GM19324 (cell line): ENCODE measurements around the gene ZNF334.

Experiments used
- ATAC-seq: cut with Tn5 transposase; IDR thresholded peaks from one replicate; pipeline ENCODE4 v1.9.1; 2021; ENCODE audit warnings: mild to moderate bottlenecking, moderate library complexity; ENCODE audit not compliant: unreplicated experiment, low FRiP score

The ZNF334 gene

DNA sequence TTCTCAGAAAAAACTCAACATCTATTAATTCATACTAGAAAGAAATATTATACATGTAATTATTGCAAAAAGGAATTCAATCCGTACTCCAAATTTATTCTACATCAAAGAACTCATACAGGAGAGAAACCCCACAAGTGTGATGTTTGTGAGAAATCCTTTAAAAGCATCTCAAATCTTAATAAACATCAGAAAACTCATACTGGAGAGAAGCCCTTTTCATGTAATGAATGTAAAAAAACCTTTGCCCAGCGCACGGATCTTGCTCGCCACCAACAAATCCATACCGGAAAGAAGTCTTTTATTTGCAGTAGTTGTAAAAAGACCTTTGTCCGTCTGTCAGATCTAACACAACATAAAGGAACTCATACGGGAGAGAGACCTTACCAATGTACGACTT lies 22.0 kb downstream of the ZNF334 start:
- ATAC-seq = no peak

DNA sequence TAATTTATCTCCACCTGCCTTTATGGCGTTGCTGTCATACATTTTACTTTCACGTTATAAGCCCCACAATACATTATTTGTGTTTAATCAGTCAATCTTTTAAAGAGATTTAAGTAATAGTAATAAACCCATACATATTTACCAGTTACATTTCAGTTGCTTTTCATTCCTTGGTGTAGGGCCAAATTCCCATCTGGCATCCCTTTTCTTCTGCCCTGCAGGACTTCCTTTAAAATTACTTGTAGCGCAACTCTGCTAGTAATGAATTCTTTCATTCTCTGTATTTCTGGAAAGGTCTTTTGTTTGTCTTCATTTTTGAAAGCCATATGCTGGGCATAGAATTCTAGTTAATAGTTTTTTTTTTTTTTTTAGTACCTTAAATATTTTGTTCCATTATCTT lies 24.9 kb downstream of the ZNF334 start:
- ATAC-seq = no peak

DNA sequence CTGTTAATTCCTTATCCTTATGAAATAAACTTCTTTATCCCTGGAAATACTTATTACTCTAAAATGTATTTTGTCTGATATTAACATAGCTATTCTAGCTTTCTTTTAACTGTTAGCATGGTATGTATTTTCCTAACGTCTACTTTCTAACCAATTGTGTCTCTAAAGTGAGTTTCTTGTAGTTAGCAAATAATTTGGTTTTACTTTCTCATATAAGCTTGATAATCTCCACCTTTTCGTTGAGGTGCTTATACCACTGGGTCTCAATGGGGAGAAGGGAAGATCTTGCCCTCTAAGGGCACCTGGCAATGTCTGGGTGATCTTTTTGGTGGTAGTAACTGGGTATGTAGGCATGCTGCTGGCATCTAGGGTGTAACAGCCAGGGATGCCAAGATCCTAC lies 25.7 kb downstream of the ZNF334 start:
- no peak for ATAC-seq

DNA sequence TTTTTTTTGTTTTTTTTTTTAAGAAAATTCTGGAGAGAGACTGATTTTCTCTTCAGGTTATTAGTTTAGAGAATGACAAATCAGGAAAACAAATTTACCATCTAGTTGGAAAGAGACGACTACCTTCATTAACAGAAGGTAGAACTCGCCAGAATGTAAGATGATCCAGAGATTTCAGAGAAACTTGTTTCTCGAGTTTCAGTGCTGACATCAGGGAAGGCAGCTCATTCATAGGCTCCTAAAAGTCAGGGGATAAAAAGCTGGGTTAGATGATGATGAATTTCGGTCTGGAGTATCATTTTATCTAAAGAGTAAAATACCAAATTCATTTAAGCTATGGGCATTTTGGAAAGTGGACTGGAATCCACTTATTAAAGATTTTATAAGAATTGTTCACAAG lies 27.9 kb downstream of the ZNF334 start:
- no peak for ATAC-seq

DNA sequence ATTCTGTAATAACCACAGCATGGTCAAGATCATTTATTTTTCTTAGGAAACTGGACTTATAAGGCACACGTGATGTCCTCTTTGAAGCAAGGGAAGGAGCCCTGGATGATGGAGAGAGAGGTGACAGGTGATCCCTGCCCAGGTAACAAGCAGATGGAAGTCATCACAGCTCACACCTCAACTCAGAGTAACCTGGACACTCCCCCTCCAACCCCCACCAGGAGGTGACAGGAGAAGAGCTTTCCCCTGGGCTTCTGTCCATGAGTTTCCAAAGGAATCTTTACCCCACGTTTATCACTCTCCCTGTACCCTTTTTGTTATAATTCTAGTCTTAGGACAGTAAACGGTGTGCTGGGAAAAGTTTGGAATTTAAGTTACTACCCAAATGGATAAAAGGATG lies 28.4 kb downstream of the ZNF334 start:
- no peak for ATAC-seq

DNA sequence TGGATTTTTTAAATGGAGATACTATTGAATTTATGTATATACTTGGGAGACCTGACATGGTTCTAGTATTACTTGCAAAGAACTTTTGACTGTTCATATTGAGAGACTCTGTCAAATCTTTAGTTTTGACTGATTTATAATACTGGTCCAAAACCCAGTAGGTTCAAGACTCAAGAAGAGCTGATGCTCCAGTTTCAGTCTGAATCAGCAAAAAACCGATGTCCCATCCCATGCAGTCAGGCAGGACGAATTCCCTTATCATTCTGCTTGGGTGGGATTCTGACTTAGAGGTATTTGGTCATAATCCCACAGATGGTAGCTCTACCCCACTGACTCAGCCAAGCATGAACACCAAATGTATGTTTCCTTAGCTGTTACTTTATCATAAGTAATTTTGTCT lies 29.5 kb downstream of the ZNF334 start:
- ATAC-seq = no peak

DNA sequence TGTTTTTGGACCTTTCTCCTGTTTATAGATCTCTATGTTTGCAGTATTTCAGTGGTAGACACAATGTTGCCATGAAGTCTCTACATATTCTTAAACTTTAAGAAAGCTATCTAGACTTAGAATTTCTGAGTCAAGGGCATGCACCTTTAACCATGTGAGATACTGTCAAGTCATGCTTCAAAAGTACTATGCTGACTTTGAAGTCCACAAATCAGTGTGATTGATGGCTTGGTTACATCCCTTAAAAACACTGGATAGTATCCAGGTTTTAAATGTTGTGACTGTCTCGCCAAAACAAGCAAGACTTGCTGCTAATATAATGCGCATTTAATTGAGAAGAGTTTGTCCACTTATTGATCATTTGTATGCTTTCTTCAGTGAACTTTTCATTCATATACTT lies 30.5 kb downstream of the ZNF334 start:
- ATAC-seq = no peak

DNA sequence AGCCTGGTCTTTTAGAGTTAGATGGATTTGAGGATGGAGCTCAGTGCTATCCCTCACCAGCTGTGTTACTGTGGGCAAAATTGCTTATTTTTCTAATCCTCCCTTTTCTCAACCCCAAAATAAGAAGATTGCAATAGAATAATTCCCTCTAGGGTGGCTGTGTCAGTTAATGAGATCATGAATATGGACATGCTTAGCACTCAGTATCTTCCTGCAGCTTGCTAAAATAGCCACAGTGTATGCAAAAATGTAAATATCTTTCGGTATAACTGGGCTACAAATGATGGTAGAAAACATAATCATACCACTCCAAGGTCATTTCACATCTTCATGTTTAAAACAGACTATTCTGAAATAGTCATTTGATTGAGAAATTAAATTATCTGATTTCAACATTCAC lies 35.7 kb downstream of the ZNF334 start:
- no peak for ATAC-seq

DNA sequence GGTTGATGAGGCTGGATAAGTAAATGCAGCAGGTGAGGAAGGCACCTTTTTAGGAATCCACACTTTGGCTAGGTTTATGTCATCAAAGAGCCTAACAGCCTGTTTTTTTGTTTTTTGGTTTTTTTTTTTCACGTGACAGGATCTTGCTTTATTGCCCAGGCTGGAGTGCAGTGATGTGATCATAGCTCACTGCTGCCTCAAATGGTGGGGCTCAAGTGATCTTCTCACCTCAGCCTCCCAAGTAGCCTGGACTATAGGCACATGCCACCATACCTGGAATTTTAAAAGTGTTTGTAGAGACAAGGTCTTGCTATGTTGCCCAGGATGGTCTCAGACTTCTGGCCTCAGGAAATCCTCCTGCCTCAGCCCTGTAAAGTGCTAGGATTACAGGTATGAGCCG lies 36.1 kb downstream of the ZNF334 start:
- ATAC-seq = no peak

DNA sequence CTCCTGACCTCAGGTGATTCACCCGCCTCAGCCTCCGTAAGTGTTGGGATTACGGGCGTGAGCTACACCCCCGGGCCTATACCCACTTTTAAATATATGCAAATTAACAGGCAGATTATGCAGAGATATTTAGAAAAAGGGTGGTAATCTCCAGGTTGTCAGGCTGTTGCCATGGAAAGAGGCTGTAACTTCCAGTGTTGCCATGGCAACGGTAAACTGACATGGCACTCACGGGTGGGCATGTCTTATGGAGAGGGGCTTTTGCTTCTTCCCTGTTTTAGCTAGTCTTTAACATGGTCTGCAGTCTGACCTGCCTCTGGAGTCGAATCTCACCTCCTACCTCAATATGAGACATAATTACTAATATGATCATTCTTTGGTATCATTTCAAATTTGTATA lies 44.9 kb downstream of the ZNF334 start:
- no peak for ATAC-seq

DNA sequence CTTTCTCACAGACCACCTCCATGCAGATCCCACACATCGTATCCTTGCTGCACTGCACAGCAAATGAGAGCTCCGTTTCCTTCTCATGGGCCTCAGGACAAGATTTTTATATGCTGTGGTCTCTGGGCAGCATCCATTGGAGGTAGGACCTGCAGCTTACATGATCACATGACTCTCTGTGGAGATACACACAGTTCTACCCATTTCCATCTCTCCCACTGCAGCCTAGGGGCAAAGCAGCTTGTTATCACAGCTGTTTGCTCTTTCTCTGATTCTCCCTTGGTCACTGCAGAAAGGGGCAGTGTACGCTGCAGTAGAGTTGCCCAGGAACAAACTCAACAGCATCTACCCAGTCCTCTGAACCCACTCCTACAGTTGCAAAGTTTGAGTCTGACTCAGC lies 48.9 kb downstream of the ZNF334 start:
- ATAC-seq = no peak

DNA sequence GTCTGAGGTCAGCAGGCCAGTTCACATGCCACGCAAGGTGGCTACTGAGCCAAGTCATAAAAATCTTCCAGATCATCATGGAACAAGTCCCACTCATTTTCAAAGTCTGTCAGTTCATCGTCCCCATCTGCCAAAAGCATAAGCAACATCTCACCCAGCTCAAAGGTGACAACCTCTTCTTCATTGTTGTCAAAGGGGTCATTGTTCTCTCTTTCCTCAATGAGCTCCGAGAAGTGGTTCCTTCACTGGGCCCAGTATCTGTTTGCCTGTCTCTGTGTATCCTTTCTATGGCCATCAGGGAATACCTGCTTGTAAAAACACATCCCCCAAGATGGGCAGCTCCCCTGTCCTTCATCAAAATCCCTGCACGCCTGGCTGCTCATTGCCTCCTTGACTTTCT lies 49.5 kb downstream of the ZNF334 start:
- ATAC-seq = no peak

DNA sequence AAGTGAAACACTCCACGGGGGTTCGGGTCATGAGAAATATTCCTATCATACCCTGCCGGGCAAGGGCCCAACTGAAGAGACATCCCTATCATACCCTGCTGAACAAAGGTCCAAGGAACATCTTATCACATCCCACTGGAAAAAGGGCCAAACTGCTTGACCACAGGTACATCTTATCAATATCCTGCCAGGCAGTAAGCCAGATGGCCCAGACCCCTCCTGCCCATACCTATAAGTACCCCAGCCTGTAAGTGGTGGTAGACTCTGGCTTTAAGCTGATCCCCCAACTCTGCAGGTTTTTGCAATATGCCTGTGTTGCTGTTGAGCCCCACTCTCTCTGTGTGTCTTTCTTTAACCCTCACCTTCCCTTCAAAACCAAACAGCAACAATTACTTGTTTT lies 51.6 kb downstream of the ZNF334 start:
- no peak for ATAC-seq

DNA sequence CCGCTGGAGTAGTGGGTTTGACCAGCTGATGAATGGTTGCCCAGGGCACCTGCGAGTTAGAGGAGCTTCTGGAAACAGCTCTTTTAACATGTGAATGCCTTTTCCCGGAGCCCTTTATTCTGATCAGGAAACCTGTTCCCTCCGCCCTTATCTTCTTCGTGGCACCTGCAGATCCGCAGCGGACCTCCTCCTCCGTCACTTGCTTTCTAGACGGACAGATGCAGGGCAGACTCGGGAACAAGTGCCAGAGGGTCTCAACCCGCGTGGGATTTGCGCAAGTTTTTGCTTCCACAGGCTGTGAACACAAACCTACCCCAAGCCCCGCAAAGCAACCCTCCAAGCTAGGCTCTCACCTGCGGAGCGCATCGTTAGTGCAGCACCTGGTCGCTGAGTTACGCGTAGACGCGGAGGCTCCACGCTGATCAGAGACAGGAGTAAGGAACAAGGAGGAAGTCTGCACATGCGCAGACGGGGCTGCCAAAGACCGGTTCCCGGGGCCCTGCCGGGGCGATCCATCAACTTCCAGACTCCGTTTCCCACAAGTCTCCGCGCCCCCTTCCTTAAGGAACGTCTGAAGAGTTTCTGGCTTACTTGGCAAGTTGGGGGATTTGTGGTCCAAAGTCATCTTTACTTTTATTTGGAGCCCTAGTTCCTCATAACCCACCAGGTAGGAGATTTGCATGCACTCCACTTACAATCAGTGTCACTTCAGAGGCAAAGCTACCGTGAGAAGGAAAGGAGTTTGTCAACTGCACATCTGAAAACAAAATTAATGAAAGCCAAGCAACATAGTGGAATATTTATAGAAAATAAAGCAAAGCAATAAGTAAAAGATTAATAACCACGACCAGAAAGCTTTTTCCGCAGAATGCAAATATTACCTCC lies 54.3 kb downstream of the ZNF334 start:
- no peak for ATAC-seq

DNA sequence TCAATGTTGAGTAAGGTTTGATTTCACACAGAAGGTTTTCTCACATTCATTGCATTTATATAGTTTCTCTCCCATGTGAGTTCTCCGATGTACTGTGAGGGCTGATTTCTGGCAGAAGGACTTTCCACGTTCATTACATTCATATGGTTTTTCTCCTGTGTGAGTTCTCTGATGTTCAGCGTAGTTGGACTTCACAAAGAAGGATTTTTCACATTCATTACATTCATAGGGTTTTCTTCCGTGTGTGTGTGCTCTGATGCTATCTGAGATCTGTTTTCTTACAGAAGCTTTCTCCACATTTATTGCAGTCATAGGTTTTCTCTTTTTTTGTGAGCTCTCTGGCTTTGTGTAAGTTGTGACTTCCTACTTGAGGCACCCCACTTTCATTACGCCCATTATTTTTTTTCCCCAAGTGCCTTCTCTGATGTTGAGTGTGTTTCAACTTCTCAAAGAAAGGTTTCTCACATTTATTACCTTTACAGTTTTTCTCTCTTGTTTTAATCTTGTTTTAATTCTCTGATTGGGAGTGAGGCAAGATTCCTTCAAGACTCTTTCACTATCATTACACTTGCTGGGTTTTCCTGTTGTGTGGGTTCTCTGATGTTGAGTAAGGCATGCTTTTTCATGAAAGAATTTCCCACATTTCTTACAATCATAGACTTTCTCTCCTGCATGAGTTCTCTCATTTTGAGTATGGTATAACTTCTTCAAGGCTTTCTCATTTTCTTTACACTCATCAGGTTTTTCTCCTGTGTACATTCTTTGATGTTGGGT lies 56.9 kb downstream of the ZNF334 start:
- ATAC-seq = no peak

DNA sequence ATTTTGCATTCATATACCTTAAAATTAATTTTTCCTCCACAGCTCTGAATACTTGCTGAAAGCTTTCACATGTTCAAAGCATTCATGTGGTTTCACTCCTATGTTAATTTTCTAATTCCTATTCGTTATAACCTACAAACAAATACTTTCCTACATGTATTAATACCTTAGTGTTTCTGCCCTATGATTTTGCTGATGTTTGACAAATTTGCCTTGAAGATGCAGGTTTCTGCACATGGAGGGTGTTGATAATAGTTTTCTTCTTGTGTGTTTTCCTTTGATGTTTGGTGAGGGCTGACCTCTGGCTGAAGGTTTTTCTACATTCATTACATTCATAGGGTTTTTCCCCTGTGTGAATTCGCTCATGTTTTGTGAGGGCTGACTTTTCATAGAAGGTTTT lies 57.6 kb downstream of the ZNF334 start:
- no peak for ATAC-seq
